Endothelial cell of umbilical vein (primary cell): Measurements from ENCODE around the gene CD86. TPM values are rescaled to one million over a fixed set of nuclear protein-coding genes. Genes with fewer than 3 reads are reported as not detected.

Source experiments
- BruUV-seq: library from RNA; stranded (reverse); fragments of 400-500 nt; replicated peaks from 2 replicates; lab custom pipeline; 2021; lab: Mats Ljungman, UMichigan
- CTCF ChIA-PET: fragments of 300-600, 350-600 bp; sonication (Branson Sonifier 250); formaldehyde crosslinking; loops from one replicate; lab custom pipeline; 2021; ENCODE audit warnings: antibody characterized with exemption, inconsistent platforms; lab: Charles Lee
- POLR2A ChIA-PET: fragments of 300-600, 350-600 bp; sonication (Branson Sonifier 250); formaldehyde crosslinking; loops from one replicate; lab custom pipeline; 2021; ENCODE audit warnings: antibody characterized with exemption, inconsistent platforms; lab: Charles Lee
- DNase-seq: peaks from one replicate; pipeline ENCODE4 v3.0.0-alpha.2; 2011; ENCODE audit warnings: low read depth, low spot score
- FAIRE-seq: peaks from 2 replicates; lab custom pipeline; 2011; peaks lifted over from hg19 to GRCh38; lab: Jason Lieb, UNC
- H2AFZ ChIP-seq: 2 replicates; pipeline ENCODE4 v1.6.0; 2012; ENCODE audit warnings: low read depth, low read length, control low read depth, inconsistent platforms
- H3K27ac ChIP-seq: 2 replicates; pipeline ENCODE4 v1.5.1; 2011; ENCODE audit warnings: low read depth, mild to moderate bottlenecking, control low read depth, low read length, moderate library complexity; ENCODE audit not compliant: insufficient read depth
- H3K27me3 ChIP-seq, 2 experiments: 2 replicates each; pipeline versions ENCODE4 v1.6.0 to v1.6.1; 2011; ENCODE audit warnings: low read length in 2 of 2, mixed read lengths in 1 of 2; ENCODE audit not compliant: control insufficient read depth in 2 of 2, insufficient read depth in 2 of 2
- H3K36me3 ChIP-seq, 2 experiments: 2 replicates in 1 of 2; 3 replicates in 1 of 2; pipeline ENCODE4 v1.5.1; 2011; ENCODE audit warnings: low read length in 2 of 2, mild to moderate bottlenecking in 1 of 2, moderate library complexity in 1 of 2; ENCODE audit not compliant: control insufficient read depth in 2 of 2, insufficient read depth in 2 of 2; ENCODE audit errors: extremely low read depth in 1 of 2
- H3K4me1 ChIP-seq: 3 replicates; pipeline ENCODE4 v1.5.1; 2011; ENCODE audit warnings: mild to moderate bottlenecking, low read length; ENCODE audit not compliant: control insufficient read depth, insufficient read depth; ENCODE audit errors: extremely low read depth
- H3K4me2 ChIP-seq: 2 replicates; pipeline ENCODE4 v1.6.1; 2011; ENCODE audit warnings: low read length, control low read depth, mixed read lengths; ENCODE audit not compliant: insufficient read depth
- H3K4me3 ChIP-seq, 3 experiments: fragments of 200-600 bp in 1 of 3; sonication (generic), shearing (Covaris generic) in 1 of 3; replicated peaks in 1 of 3; 2 replicates each; pipeline ENCODE4 v1.5.1; 2011 to 2016; ENCODE audit warnings: control low read depth in 3 of 3, low read length in 3 of 3, mild to moderate bottlenecking in 2 of 3, inconsistent platforms in 1 of 3, low read depth in 1 of 3, moderate library complexity in 1 of 3; ENCODE audit not compliant: insufficient read depth in 1 of 3
- H3K79me2 ChIP-seq: 2 replicates; pipeline ENCODE4 v1.6.0; 2012; ENCODE audit warnings: low read length, inconsistent platforms; ENCODE audit not compliant: control insufficient read depth, insufficient read depth
- H3K9ac ChIP-seq: replicated peaks from 2 replicates; pipeline ENCODE3; 2011; ENCODE audit warnings: low read length, control low read depth; ENCODE audit not compliant: insufficient read depth; ENCODE audit errors: extremely low read depth
- H3K9me1 ChIP-seq: replicated peaks from 3 replicates; pipeline ENCODE4 v1.6.0; 2011; ENCODE audit warnings: mild to moderate bottlenecking, low read length; ENCODE audit not compliant: control insufficient read depth, insufficient read depth; ENCODE audit errors: extremely low read depth
- H3K9me3 ChIP-seq: replicated peaks from 2 replicates; pipeline ENCODE4 v1.5.1; 2012; ENCODE audit warnings: low read length, inconsistent platforms; ENCODE audit not compliant: control insufficient read depth, insufficient read depth
- H4K20me1 ChIP-seq: replicated peaks from 2 replicates; pipeline ENCODE3; 2011; ENCODE audit warnings: mild to moderate bottlenecking, low read length; ENCODE audit not compliant: control insufficient read depth, insufficient read depth; ENCODE audit errors: extremely low read depth
- CTCF ChIP-seq, 2 donors: IDR thresholded peaks; 1 replicate in 1 of 2; 2 replicates in 1 of 2; pipeline ENCODE4 v1.5.1; 2011; ENCODE audit warnings: low read length in 2 of 2, mild to moderate bottlenecking in 2 of 2, moderate library complexity in 2 of 2, control low read depth in 1 of 2, inconsistent platforms in 1 of 2, low read depth in 1 of 2; ENCODE audit not compliant: insufficient read depth in 1 of 2; ENCODE audit errors: extremely low read depth in 1 of 2
- EZH2 ChIP-seq: IDR thresholded peaks from 2 replicates; pipeline ENCODE4 v1.6.1; 2012; ENCODE audit warnings: borderline replicate concordance, low read depth, mild to moderate bottlenecking, moderate library complexity, low read length, inconsistent platforms; ENCODE audit not compliant: severe bottlenecking
- FOS ChIP-seq: IDR thresholded peaks from 2 replicates; pipeline ENCODE4 v1.6.1; 2011; ENCODE audit warnings: mild to moderate bottlenecking, low read length, moderate library complexity, borderline replicate concordance; ENCODE audit not compliant: insufficient read depth
- GATA2 ChIP-seq: IDR thresholded peaks from 2 replicates; pipeline ENCODE4 v1.7.0; 2011; ENCODE audit warnings: low read depth, mild to moderate bottlenecking, moderate library complexity, mixed read lengths, low read length; ENCODE audit not compliant: insufficient read length, insufficient read depth
- JUN ChIP-seq: IDR thresholded peaks from 2 replicates; pipeline ENCODE4 v1.6.1; 2011; ENCODE audit warnings: borderline replicate concordance, low read depth; ENCODE audit not compliant: insufficient read length, insufficient read depth
- MAX ChIP-seq: IDR thresholded peaks from 2 replicates; pipeline ENCODE4 v1.6.1; 2011; ENCODE audit not compliant: insufficient read depth, insufficient read length
- MYC ChIP-seq: IDR thresholded peaks from one replicate; pipeline ENCODE4 v1.6.1; 2011; ENCODE audit warnings: mild to moderate bottlenecking, low read depth, low read length
- POLR2A ChIP-seq: IDR thresholded peaks from 2 replicates; pipeline ENCODE4 v1.6.1; 2012; ENCODE audit warnings: low read depth, mild to moderate bottlenecking, control low read depth, low read length
- POLR2AphosphoS5 ChIP-seq: IDR thresholded peaks from 2 replicates; pipeline ENCODE4 v1.6.1; 2012; ENCODE audit warnings: low read depth, mild to moderate bottlenecking, control low read depth, low read length, moderate library complexity; ENCODE audit not compliant: insufficient read depth
- dilution Hi-C: fragments of 300-500 bp; cut with MboI; formaldehyde crosslinking; loops from one replicate; pipeline ENCODE4 v1.15.0; 2019; ENCODE audit warnings: low sequenced_read_pairs; ENCODE audit not compliant: extremely low pct_ligation_motif_present
- intact Hi-C: fragments of 100-400 bp; cut with micrococcal nuclease; formaldehyde crosslinking; loops from one replicate; pipeline ENCODE4 v1.10.0; 2022
- polyA plus RNA-seq, 4 experiments: library from polyadenylated mRNA; depleted of rRNA in 3 of 4; stranded (reverse) in 3 of 4; unstranded in 1 of 4; fragments of >200 nt; gene quantifications; 2 replicates each; pipeline versions ENCODE4 v1.2.1 to v1.2.3, GENCODE V29; 2011 to 2012; ENCODE audit warnings: missing spikeins in 1 of 4
- total RNA-seq: library from RNA; stranded (reverse); gene quantifications from 2 replicates; pipeline ENCODE4 v1.2.3, GENCODE V29; 2021

Gene CD86
- total and polyA plus RNA-seq, 2 donors (not counting 3 experiments of a cell fraction or from before 2014, with no cell fraction given) = not detected

GRCh38 chr3:122081543-122082247 lies 26.5 kb downstream of the CD86 start:
- TF ChIP-seq EZH2 (no peak), MYC (no peak), FOS (no peak), POLR2A (no peak), JUN (no peak), CTCF (IDR thresholded peaks at IDR 0.05; ENCODE audit: extremely low read depth in 1 of 2, insufficient read depth in 1 of 2, low read depth in 1 of 2, low read length in 2 of 2) (no peak), GATA2 (no peak), MAX (no peak), POLR2AphosphoS5 (no peak)
- no TSS peak for BruUV-seq
- intact Hi-C loops = no loop called here
- no peak overlapping the region for H2AFZ ChIP-seq
- no peak overlapping the region for H3K4me2 ChIP-seq
- H3K9ac ChIP-seq = no peak overlapping the region
- H3K4me1 ChIP-seq = no peaks in the 10 kb centered on the region
- no peaks in the 10 kb centered on the region for H3K36me3 ChIP-seq
- peaks cover 0 to 11% of the 10 kb centered on the region in 2 experiments for H3K27me3 ChIP-seq
- no peaks in the 10 kb centered on the region for H3K9me3 ChIP-seq
- H3K79me2 ChIP-seq = no peaks in the 10 kb centered on the region
- H3K9me1 ChIP-seq = no peaks in the 10 kb centered on the region
- DNase-seq = no peak
- dilution Hi-C loops = no loop called here
- no peak overlapping the region for H3K27ac ChIP-seq
- H4K20me1 ChIP-seq = no peaks in the 10 kb centered on the region
- ChIA-PET POLR2A (no interaction called here), CTCF (no interaction called here)
- no peak for FAIRE-seq
- no peak overlapping the region for H3K4me3 ChIP-seq
